Heart right ventricle (tissue), 16 donors: ENCODE measurements around the gene SMARCA4. TPM values are rescaled to one million over a fixed set of nuclear protein-coding genes. Genes with fewer than 3 reads are reported as not detected.

Experiments used
- ATAC-seq, 8 donors: fragments of 200-7000 bp; cut with Tn5 transposase; one replicate each; pipeline ENCODE4 v1.9.1; 2020; ENCODE audit warnings: mild to moderate bottlenecking in 8 of 8, moderate library complexity in 8 of 8, moderate number of reproducible peaks in 1 of 8
- DNase-seq, 2 donors: peaks; one replicate each; pipeline ENCODE4 v3.0.0-alpha.2; 2020
- H3K27ac ChIP-seq, 10 donors: fragments of 200-600 bp; sonication (generic) in 2 of 10; one replicate each; pipeline versions ENCODE4 v1.5.0 to v1.8.0; 2020 to 2022; ENCODE audit warnings: mild to moderate bottlenecking in 3 of 10
- H3K27me3 ChIP-seq, 7 donors: fragments of 200-600 bp; one replicate each; pipeline ENCODE4 v1.8.0; 2021 to 2022; ENCODE audit warnings: mild to moderate bottlenecking in 2 of 7
- H3K36me3 ChIP-seq, 9 donors: fragments of 200-600 bp; sonication (generic) in 1 of 9; one replicate each; pipeline versions ENCODE4 v1.5.0 to v1.8.0; 2020 to 2022; ENCODE audit warnings: mild to moderate bottlenecking in 2 of 9
- H3K4me1 ChIP-seq, 9 donors: fragments of 200-600 bp; sonication (generic) in 1 of 9; one replicate each; pipeline versions ENCODE4 v1.5.0 to v1.8.0; 2020 to 2022; ENCODE audit warnings: mild to moderate bottlenecking in 4 of 9
- H3K4me3 ChIP-seq, 10 donors: fragments of 200-600 bp; sonication (generic) in 2 of 10; one replicate each; pipeline versions ENCODE4 v1.5.0 to v1.8.0; 2020 to 2022; ENCODE audit warnings: mild to moderate bottlenecking in 7 of 10, moderate library complexity in 2 of 10
- H3K9me3 ChIP-seq, 11 donors: fragments of 200-600 bp in 10 of 11; sonication (generic) in 2 of 11; one replicate each; pipeline versions ENCODE4 v1.5.0 to v1.8.0; 2013 to 2022; ENCODE audit warnings: mild to moderate bottlenecking in 2 of 11, control low read depth in 1 of 11, moderate library complexity in 1 of 11
- CTCF ChIP-seq, 9 donors: fragments of 200-600 bp; sonication (generic) in 2 of 9; IDR thresholded peaks; one replicate each; pipeline versions ENCODE4 v1.5.0 to v1.8.0; 2021 to 2022; ENCODE audit warnings: antibody characterized with exemption in 9 of 9, mild to moderate bottlenecking in 5 of 9, moderate library complexity in 1 of 9
- WGBS, 2 donors: extraction: QIAGEN DNeasy Blood & Tissue Kit; methylation state at CpG; one replicate each; pipeline ENCODE4 v1.1.7; 2013; ENCODE audit warnings: inconsistent platforms in 1 of 2; 5-methylcytosine and 5-hydroxymethylcytosine counted together
- intact Hi-C, 10 donors: fragments of 100-400 bp; cut with DNase I; formaldehyde crosslinking; loops; one replicate each; pipeline versions ENCODE4 v1.11.1 to v1.14.2; 2022
- polyA plus RNA-seq, 2 donors: library from polyadenylated mRNA; stranded (reverse); fragments of 200-250 nt; gene quantifications; one replicate each; pipeline ENCODE4 v1.2.3, GENCODE V29; 2013
- total RNA-seq, 10 donors: library from RNA; stranded (reverse); fragmentation: NEBNext Ultra II Directional in 3 of 10; extraction: Animal tissue kit (Norgen Biotek cat#: 25700) in 3 of 10; gene quantifications; one replicate each; pipeline versions ENCODE4 v1.2.1 to v1.2.4, GENCODE V29; 2021 to 2023
- donor health status: Arrhythmogenic right ventricular cardiomyopathy.
- donor health status: ischemic (EF 13 %, LVEDD 7.1; RV severe dilation, severe dysfunction).
- donor health status: healthy with polysubstance abuse.
- donor health status: DM: no; HTN: yes; CAD: no.
- donor health status: DM: no; HTN: no; CAD: no.
- donor health status: ischemic (EF 25% LVEDD 6.9; RV normal size, moderate dysfunction).
- donor health status: ischemic (EF 25% LVEDD 5.7; RV mildly dilated, moderate dysfunction).
- donor health status: healthy.
- donor health status: DM: yes; HTN: yes; CAD: no.
- donor health status: Ischemic cardiomyopathy.
- donor health status: ischemic (EF 35%, LVEDD 5.7; RV mildly dilated, moderate dysfunction).
- donor health status: nonischemic (EF 11% LVEDD 7.7; RV severe dilation, severe dysfunction).
- donor health status: DM: yes; HTN: yes; CAD: no.
- donor health status: PGD.
- donor health status: ischemic (EF 29% LVEDD 5.4; RV normal size, mild dysfunction).
- donor health status: nonischemic (EF 23%, LVEDD 6.1; RV moderate dilation, normal function).

The SMARCA4 gene
- total and polyA plus RNA-seq, 12 donors = 35.2 to 64.8 (median 44.5) TPM

- no peak for ATAC-seq
- TF ChIP-seq CTCF (IDR thresholded peaks at IDR 0.05) = no peak
- 94 to 95% methylated on average over 13 of the region's 13 CpGs for WGBS, 2 donors
- Histone ChIP-seq H3K36me3 (peaks cover 0 to 100% (median 65%) of the 10 kb centered on the region in 9 donors), H3K27me3 (no peaks in the 10 kb centered on the region), H3K4me3 (no peak overlapping the region), H3K27ac (no peak overlapping the region), H3K9me3 (no peaks in the 10 kb centered on the region), H3K4me1 (peaks cover 0 to 12% (median 0%) of the 10 kb centered on the region in 9 donors)
- DNase-seq = no peak
- intact Hi-C loops = loop anchor here in 2 of 10 donors (10.0 kb wide), 2 partner anchors 74 to 84 kb away; no protein-coding TSS in a partner anchor
Observed at GRCh38 chr19:11018763-11019162, 57.9 kb downstream of the SMARCA4 start.

GRCh38 chr19:11019262-11019661 lies 58.4 kb downstream of the SMARCA4 start:
- H3K4me3 ChIP-seq = no peak overlapping the region
- no peaks in the 10 kb centered on the region for H3K27me3 ChIP-seq
- 94 to 96% methylated on average over 18 to 21 of the region's 21 CpGs for WGBS, 2 donors
- H3K4me1 ChIP-seq = peaks cover 0 to 12% (median 0%) of the 10 kb centered on the region in 9 donors
- ATAC-seq (no peak), DNase-seq (no peak)
- H3K9me3 ChIP-seq = no peaks in the 10 kb centered on the region
- TF ChIP-seq CTCF (IDR thresholded peaks at IDR 0.05) = no peak
- no peak overlapping the region for H3K27ac ChIP-seq
- peaks cover 0 to 100% (median 65%) of the 10 kb centered on the region in 9 donors for H3K36me3 ChIP-seq
- intact Hi-C loops = loop anchor here in 2 of 10 donors (10.0 kb wide), 2 partner anchors 74 to 84 kb away; no protein-coding TSS in a partner anchor

GRCh38 chr19:11019824-11020223 lies 59.0 kb downstream of the SMARCA4 start:
- no peaks in the 10 kb centered on the region for H3K27me3 ChIP-seq
- no peak for TF ChIP-seq CTCF (IDR thresholded peaks at IDR 0.05)
- H3K9me3 ChIP-seq = no peaks in the 10 kb centered on the region
- intact Hi-C loops = loop anchor here in 2 of 10 donors (10.0 kb wide), 2 partner anchors 75 to 85 kb away; no protein-coding TSS in a partner anchor
- H3K36me3 ChIP-seq = peaks cover 0 to 100% (median 62%) of the 10 kb centered on the region in 9 donors
- H3K27ac ChIP-seq = no peak overlapping the region
- H3K4me1 ChIP-seq = peaks cover 0 to 12% (median 0%) of the 10 kb centered on the region in 9 donors
- H3K4me3 ChIP-seq = no peak overlapping the region
- WGBS, 2 donors = 77 to 81% methylated on average over 8 of the region's 8 CpGs
- DNase-seq (peak; percentile 26 to 51), ATAC-seq (peak in 6 of 8 donors; percentile 26 to 67 (median 54))

- no peak for DNase-seq
- no peak for ATAC-seq
- Histone ChIP-seq H3K27ac (no peak overlapping the region), H3K27me3 (no peaks in the 10 kb centered on the region), H3K4me3 (no peak overlapping the region), H3K4me1 (peaks cover 0 to 12% (median 0%) of the 10 kb centered on the region in 9 donors), H3K36me3 (peaks cover 0 to 100% (median 60%) of the 10 kb centered on the region in 9 donors), H3K9me3 (no peaks in the 10 kb centered on the region)
- intact Hi-C loops = no loop called here
- WGBS, 2 donors = 98 to 99% methylated on average over 6 of the region's 6 CpGs
- no peak for TF ChIP-seq CTCF (IDR thresholded peaks at IDR 0.05)
Observed at GRCh38 chr19:11020423-11020822, 59.6 kb downstream of the SMARCA4 start.
